HepG2 (cell line): Measurements from ENCODE around the gene FILIP1. TPM values are rescaled to one million over a fixed set of nuclear protein-coding genes. Genes with fewer than 3 reads are reported as not detected.

ENCODE experiments used
- CC2D1A ChIP-seq: sonication (generic); formaldehyde crosslinking; IDR thresholded peaks from 2 replicates; pipeline ENCODE4 v1.8.1; 2023; ENCODE audit warnings: mild to moderate bottlenecking, missing genetic modification reagents
- EEA1 ChIP-seq: sonication (generic); formaldehyde crosslinking; IDR thresholded peaks from 2 replicates; pipeline ENCODE4 v1.5.1; 2020; ENCODE audit warnings: mild to moderate bottlenecking, missing genetic modification reagents, borderline replicate concordance
- ETV6 ChIP-seq: sonication (generic); formaldehyde crosslinking; conservative IDR thresholded peaks from 2 replicates; pipeline ENCODE4 v1.4.0; 2020; ENCODE audit warnings: missing genetic modification reagents
- GTF2F1 ChIP-seq: fragments of 150-350 bp; IDR thresholded peaks from 2 replicates; pipeline ENCODE4 v1.6.1; 2014; ENCODE audit warnings: low read length
- JUN ChIP-seq: sonication (generic); formaldehyde crosslinking; IDR thresholded peaks from 2 replicates; pipeline ENCODE4 v1.4.0; 2020; ENCODE audit warnings: mild to moderate bottlenecking, missing genetic modification reagents
- MXI1 ChIP-seq: IDR thresholded peaks from 3 replicates; pipeline ENCODE4 v1.6.1; 2012; ENCODE audit warnings: low read depth, low read length, inconsistent platforms, borderline replicate concordance
- NCOR1 ChIP-seq: fragments of 200-600 bp; sonication (generic); IDR thresholded peaks from 2 replicates; pipeline ENCODE4 v1.7.0; 2017; ENCODE audit warnings: antibody characterized with exemption, low read length, borderline replicate concordance
- RORA ChIP-seq: sonication (generic); formaldehyde crosslinking; IDR thresholded peaks from 2 replicates; pipeline ENCODE4 v1.5.0; 2020; ENCODE audit warnings: mild to moderate bottlenecking, missing genetic modification reagents, moderate library complexity
- THRA ChIP-seq: sonication (generic); formaldehyde crosslinking; IDR thresholded peaks from 2 replicates; pipeline ENCODE4 v1.4.0; 2020; ENCODE audit warnings: missing genetic modification reagents, borderline replicate concordance
- ZBTB3 ChIP-seq: sonication (generic); formaldehyde crosslinking; IDR thresholded peaks from 2 replicates; pipeline ENCODE4 v1.4.0; 2020; ENCODE audit warnings: low read depth, mild to moderate bottlenecking, moderate library complexity, missing genetic modification reagents, borderline replicate concordance
- ZBTB40 ChIP-seq, 2 experiments: fragments of 450-650 bp in 1 of 2; sonication (generic) in 1 of 2; formaldehyde crosslinking in 1 of 2; IDR thresholded peaks; 2 replicates each; pipeline versions ENCODE4 v1.6.1 to v1.8.0; 2016 to 2022; ENCODE audit warnings: antibody characterized with exemption in 1 of 2, mild to moderate bottlenecking in 1 of 2, missing genetic modification reagents in 1 of 2
- ZNF629 ChIP-seq: sonication (generic); formaldehyde crosslinking; conservative IDR thresholded peaks from 2 replicates; pipeline ENCODE4 v1.5.0; 2020; ENCODE audit warnings: missing genetic modification reagents
- ZNF746 ChIP-seq: sonication (generic); formaldehyde crosslinking; IDR thresholded peaks from 2 replicates; pipeline ENCODE4 v1.8.0; 2022; ENCODE audit warnings: mild to moderate bottlenecking, missing genetic modification reagents
- ZNF800 ChIP-seq: sonication (generic); formaldehyde crosslinking; IDR thresholded peaks from 2 replicates; pipeline ENCODE4 v1.4.0; 2020; ENCODE audit warnings: missing genetic modification reagents
- polyA plus RNA-seq, 8 experiments: library from polyadenylated mRNA; depleted of rRNA in 3 of 8; stranded (reverse) in 7 of 8; unstranded in 1 of 8; fragments of >200 nt; fragmentation: Illumina TruSeq in 4 of 8; extraction: Trizol in 4 of 8; gene quantifications; 2 replicates each; pipeline versions ENCODE4 v1.2.1 to v1.2.3, GENCODE V29; 2011 to 2016; ENCODE audit warnings: low read depth in 4 of 8, missing spikeins in 1 of 8, mixed read lengths in 1 of 8; ENCODE audit not compliant: insufficient read depth in 1 of 8
- total RNA-seq, 5 experiments: library from RNA; depleted of rRNA; stranded (reverse); fragments of >200 nt; fragmentation: Illumina TruSeq; extraction: Trizol; gene quantifications; 2 replicates each; pipeline ENCODE4 v1.2.3, GENCODE V29; 2016; ENCODE audit warnings: low read depth in 1 of 5

The FILIP1 gene
- total and polyA plus RNA-seq, 2 of the 13 experiments (the other 11 are each of a cell fraction or from before 2014, with no cell fraction given) = not detected

GRCh38 chr6:75284632-75285282 is 208.8 kb downstream of the FILIP1 start, which contains the start of gene TMEM30A (continued):
- peak; percentile 41; the same call in 1 of the 2 replicates for TF ChIP-seq ZBTB40 (IDR thresholded peaks at IDR 0.05)
- TF ChIP-seq ZBTB40 (CRISPR knock-in tag; IDR thresholded peaks at IDR 0.05) = peak; percentile 33; the same call in 1 of the 2 replicates
- peak; percentile 80; the same call in 1 of the 2 replicates for TF ChIP-seq ZBTB3 (CRISPR knock-in tag)
- no peak for TF ChIP-seq EEA1 (CRISPR knock-in tag)
- TF ChIP-seq ETV6 = peak; percentile 15; the same call in 1 of the 2 replicates
- TF ChIP-seq MXI1 = peak; percentile 80; the same call in 1 of the 3 replicates
- TF ChIP-seq THRA (CRISPR knock-in tag) = no peak
- no peak for TF ChIP-seq CC2D1A (CRISPR knock-in tag)
- TF ChIP-seq ZNF629 = no peak
- no peak for TF ChIP-seq JUN (CRISPR knock-in tag)
- no peak for TF ChIP-seq NCOR1
- TF ChIP-seq GTF2F1 = no peak
- TF ChIP-seq ZNF746 (CRISPR knock-in tag) = peak; percentile 100
- TF ChIP-seq RORA = no peak
- no peak for TF ChIP-seq ZNF800
